NB4 (cell line): Measurements from ENCODE around the gene ASB6.

Source experiments
- MYC ChIP-seq: IDR thresholded peaks from 2 replicates; pipeline ENCODE4 v1.6.1; 2011; ENCODE audit warnings: low read depth, low read length
- POLR2A ChIP-seq: IDR thresholded peaks from 2 replicates; pipeline ENCODE4 v1.6.1; 2011; ENCODE audit warnings: mild to moderate bottlenecking; ENCODE audit not compliant: insufficient read length; ENCODE audit errors: extremely low read depth
- TF ChIP-seq, protein P1 (sequence below): IDR thresholded peaks from one replicate; pipeline ENCODE4 v1.5.1; 2012; ENCODE audit warnings: low read depth, low read length
- TF ChIP-seq, protein P2 (sequence below): IDR thresholded peaks from 2 replicates; pipeline ENCODE4 v1.6.1; 2011; ENCODE audit warnings: low read depth, low read length

DNA sequence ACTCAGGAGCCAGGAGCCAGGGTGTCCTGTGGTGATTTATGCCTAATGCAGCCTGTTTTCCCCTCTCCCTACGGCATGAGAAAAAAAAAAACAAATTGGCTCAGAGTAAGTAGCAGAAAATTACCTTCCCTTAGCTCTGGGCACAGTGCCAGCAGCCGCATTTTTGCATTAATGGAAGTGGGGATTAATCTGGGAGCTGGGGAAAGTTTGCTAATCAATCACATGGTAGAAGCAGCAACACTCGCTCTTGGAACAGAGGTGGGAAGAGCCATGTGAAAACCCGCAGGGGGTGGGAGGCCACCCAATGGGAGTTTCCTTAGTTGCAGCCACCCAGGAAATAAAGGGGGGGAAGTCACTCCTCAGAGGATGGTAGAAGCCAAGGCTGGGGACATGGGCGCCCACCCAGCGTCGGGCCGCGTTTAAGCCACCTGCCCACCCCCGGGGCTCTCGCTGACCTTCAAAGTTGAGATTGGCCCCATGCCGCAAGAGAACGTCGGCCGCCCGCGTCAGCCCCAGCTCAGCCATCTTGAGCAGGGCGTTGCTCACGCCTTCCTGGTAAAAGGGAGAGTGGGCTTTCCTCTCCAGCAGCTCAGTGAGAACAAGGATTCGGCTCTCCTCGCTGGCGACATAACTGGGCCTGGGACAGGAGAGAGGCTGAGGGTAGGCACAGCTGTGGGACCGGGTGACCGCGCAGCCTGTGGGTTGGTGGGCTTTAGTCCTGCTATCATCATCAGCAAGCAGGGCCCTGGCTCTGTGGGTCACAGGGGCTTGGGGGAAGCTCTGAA lies 1.7 kb downstream of the ASB6 start:
- TF ChIP-seq POLR2A = no peak
- TF ChIP-seq, protein P1, sequence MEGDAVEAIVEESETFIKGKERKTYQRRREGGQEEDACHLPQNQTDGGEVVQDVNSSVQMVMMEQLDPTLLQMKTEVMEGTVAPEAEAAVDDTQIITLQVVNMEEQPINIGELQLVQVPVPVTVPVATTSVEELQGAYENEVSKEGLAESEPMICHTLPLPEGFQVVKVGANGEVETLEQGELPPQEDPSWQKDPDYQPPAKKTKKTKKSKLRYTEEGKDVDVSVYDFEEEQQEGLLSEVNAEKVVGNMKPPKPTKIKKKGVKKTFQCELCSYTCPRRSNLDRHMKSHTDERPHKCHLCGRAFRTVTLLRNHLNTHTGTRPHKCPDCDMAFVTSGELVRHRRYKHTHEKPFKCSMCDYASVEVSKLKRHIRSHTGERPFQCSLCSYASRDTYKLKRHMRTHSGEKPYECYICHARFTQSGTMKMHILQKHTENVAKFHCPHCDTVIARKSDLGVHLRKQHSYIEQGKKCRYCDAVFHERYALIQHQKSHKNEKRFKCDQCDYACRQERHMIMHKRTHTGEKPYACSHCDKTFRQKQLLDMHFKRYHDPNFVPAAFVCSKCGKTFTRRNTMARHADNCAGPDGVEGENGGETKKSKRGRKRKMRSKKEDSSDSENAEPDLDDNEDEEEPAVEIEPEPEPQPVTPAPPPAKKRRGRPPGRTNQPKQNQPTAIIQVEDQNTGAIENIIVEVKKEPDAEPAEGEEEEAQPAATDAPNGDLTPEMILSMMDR = no peak
- TF ChIP-seq, protein P2, sequence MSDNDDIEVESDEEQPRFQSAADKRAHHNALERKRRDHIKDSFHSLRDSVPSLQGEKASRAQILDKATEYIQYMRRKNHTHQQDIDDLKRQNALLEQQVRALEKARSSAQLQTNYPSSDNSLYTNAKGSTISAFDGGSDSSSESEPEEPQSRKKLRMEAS = no peak
- TF ChIP-seq MYC = no peak
